ENCODE results near the gene NEMP1.

Gene NEMP1, protein sequence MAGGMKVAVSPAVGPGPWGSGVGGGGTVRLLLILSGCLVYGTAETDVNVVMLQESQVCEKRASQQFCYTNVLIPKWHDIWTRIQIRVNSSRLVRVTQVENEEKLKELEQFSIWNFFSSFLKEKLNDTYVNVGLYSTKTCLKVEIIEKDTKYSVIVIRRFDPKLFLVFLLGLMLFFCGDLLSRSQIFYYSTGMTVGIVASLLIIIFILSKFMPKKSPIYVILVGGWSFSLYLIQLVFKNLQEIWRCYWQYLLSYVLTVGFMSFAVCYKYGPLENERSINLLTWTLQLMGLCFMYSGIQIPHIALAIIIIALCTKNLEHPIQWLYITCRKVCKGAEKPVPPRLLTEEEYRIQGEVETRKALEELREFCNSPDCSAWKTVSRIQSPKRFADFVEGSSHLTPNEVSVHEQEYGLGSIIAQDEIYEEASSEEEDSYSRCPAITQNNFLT

DNA sequence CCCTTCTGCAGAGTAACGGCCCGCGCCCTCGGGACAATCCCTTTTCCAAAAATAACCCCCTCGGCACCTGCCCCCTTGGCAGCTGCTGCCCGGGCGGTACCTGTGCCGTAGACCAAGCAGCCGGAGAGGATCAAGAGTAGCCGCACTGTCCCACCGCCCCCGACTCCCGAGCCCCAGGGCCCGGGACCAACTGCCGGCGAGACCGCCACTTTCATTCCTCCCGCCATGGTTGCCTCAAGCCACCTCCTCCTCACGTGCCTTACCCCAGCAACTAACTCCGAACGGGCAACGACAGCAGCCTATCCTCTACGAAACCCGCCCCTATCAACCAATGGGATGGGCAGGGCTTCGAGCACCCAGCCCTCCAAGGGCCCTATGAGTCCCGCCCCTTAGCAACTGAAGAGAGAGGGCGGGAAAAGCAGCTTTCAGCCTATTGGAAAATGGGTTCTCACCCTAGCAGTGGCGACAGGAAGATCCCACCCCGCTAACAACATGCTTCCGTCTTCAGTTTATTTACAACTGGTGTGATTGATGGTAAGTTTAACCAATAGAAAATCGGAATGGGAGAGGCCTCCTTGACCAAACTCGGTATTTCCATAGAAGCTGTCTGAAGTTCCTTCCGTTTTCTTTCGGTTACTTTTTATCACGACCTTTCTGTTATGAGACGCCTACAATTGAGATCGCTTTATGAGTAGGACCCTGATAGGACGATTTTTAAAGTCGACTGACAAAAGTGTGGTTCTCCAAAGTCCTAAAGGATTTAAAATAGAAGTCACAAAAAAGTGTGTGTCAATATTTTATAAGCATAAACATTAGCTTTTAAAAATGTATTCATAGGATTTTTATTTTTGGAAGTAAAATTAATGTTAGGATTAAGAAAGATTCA, at the start of gene NEMP1:
Gene NEMP1 (minus strand): TSS at position 273 of the 886 bp plus-strand sequence. CDS start 46 bp downstream, at position 227.
- in situ Hi-C loops (cut with MboI; ENCODE audit: low sequenced_read_pairs) = loop anchor here (25.0 kb wide), 1 partner anchor 384 kb away; the partner anchor contains the start of genes GLI1 and INHBE

DNA sequence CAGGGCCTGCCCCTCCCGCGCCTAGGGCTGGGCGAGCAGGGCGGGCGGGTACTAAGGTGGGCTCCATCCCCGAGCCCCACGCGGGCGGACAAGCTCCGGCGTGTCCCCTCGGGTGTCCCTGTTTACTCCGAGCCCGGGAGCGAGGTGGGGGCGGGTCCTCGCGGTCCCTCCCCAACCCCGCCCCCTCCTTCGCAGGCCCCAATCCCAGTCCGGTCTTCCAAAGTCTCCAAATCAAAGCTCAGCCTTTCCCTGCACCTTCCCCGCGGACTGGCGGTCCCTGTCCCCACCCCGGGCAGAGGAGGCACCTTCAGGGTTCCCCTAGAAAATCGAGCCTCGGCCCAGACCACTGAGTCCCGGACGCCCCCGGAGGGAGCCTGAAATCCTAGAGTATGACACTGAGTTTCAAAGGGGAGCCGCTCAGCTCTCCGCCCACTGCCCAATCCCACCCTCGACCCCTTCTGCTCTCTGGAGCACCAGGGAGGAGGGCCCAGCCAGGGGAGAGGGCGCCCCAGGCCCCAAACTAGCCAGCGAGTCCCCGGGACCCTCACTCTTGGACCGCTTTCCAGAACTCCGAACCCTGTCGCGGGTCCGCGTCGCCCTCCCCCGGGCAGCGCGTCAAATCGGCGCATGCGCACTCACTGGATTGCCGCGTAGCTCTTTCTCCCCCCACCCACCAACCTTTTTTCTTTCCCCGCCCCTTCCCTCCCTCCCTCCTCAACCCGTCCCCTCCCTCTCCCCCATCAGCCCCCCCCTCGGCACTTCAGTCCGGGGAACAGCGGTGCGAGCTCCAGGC, 49.3 kb upstream of the NEMP1 start, which contains the start of gene LRP1:
Gene LRP1 (plus strand): TSS at position 758 of the 793 bp plus-strand sequence. CDS start 482 bp downstream, outside the sequence.
- in situ Hi-C loops (cut with MboI; ENCODE audit: low sequenced_read_pairs) = no loop called here

DNA sequence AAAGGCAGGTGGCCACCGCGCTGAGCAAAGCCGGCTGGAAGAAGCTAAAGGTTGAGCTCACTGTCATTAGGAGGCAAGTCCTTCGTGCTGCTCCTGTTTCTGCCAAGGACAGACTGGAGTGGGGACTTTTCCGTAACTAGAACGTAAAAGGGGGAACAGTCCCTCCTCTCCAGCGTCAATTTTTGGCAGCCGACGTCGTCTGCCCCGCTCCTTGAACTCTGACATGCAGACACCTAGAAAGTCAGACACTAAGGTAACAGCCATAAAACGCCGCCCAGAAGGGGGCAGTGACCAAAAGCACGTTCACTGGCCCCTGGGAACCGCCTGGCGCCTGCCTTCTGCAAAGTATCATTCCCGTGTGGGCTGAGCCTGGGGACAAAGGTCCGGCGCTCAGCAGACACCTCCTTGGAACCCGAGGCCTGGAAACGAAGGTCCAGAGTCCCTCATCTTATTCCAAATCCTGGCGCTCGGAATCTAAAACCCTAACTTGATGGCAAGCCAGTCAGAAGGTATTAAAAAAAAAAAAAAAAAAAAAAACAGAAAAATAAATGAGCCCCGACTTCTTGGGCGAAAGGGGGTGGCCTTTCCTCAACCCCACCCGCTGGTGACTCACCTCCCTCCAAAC, 48.6 kb upstream of the NEMP1 start:
- in situ Hi-C loops (cut with MboI; ENCODE audit: low sequenced_read_pairs) = no loop called here

DNA sequence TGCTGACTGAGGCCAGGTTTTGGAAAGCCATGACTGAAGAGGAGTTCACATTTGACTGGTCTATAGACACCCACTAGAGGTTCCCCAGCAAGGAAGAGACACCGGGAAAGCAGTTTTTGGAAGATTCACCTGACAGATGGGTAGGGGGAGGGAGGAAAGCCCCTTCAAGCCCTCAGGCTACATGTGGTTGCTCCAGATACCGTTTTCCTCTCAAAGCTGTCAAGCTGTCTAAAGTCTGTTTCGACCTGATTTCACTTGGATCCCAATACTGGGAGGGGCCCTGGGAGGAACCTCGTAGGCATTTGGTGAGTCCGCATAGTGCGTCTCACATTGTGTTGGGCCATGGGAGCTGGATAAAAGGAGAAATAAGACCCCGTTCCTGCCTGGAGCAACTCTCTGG, 48.0 kb upstream of the NEMP1 start:
- in situ Hi-C loops (cut with MboI; ENCODE audit: low sequenced_read_pairs) = no loop called here

DNA sequence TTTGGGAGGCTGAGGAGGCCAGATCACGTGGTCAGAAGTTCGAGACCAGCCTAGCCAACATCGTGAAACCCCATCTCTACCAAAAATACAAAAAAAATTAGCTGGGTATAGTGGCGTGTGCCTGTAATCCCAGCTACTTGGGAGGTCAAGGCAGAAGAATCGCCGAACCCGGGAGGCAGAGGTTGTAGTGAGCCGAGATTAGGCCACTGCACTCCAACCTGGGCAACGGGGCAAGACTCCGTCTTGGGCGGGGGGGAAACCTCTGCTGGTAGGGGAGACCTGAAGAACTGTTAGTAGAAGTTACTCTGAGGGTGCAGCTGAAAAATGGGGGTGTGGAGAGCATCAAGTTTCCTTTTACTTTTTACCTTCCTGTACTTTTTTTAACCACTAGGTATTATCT, 47.5 kb upstream of the NEMP1 start:
- in situ Hi-C loops (cut with MboI; ENCODE audit: low sequenced_read_pairs) = no loop called here

DNA sequence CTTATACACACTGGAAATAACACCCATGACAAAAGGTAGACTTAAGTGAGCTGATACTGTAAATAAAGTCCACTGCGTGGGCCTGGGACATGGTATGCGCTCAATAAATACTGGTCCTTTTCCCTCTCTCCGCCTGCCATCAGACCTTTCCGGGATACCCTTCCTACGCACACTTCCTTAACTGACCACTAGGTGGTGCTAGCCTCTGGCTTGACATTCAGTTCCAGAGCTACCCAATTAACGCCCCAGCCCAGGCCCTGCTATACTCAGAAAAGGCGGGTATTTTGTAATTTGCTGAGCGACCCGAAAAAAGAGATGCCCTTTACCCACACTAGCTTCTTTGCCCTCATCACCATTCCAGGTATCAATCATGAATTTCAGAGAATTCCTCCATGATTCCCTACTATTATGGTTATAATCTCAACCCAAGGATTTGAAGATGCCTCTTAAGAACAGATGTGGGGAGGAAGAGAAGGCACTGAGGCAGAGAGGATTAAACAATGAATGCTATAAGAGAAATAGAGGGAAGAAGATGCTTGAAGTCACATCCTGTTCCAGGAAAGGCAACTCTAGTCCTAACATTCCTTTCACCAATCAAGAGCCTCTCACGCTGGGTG, 45.8 kb upstream of the NEMP1 start:
- in situ Hi-C loops (cut with MboI; ENCODE audit: low sequenced_read_pairs) = loop anchor here (5.0 kb wide), 1 partner anchor 53 kb away; no protein-coding TSS in a partner anchor

DNA sequence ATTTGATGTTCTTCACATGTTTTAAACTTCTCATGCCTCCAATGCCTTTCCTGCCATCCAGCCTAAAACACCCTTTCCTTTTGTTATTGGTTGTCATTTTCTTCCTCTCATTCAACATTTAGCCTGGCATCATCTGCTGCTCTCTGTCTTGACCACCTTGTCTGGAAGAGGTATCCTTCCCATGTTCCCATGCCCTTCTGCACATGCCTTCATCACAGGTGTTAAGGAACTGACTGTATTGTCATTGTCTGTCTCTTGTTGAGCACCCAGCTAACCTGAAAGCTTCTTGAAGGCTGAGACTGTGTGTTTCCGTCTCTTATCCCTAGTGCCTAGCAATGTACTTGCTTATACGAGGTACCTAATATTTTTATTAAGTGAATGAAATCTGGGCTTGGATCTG, 45.2 kb upstream of the NEMP1 start:
- in situ Hi-C loops (cut with MboI; ENCODE audit: low sequenced_read_pairs) = loop anchor here (5.0 kb wide), 1 partner anchor 53 kb away; no protein-coding TSS in a partner anchor

DNA sequence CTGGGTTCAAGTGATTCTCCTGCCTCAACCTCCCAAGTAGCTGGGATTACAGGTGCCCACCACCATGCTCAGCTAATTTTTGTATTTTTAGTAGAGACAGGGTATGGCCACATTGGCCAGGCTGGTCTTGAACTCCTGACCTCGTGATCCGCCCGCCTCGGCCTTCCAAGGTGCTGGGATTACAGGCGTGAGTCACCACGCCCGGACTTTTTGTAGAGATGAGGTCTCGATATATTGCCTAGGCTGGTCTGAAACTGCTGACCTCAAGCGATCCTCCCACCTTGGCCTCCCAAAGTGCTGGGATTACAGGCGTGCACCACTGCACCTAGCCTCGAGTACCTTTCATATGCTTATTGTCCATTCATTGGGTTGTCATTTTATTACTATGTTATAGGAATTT, 42.1 kb upstream of the NEMP1 start:
- in situ Hi-C loops (cut with MboI; ENCODE audit: low sequenced_read_pairs) = loop anchor here (5.0 kb wide), 1 partner anchor 57 kb away; no protein-coding TSS in a partner anchor

DNA sequence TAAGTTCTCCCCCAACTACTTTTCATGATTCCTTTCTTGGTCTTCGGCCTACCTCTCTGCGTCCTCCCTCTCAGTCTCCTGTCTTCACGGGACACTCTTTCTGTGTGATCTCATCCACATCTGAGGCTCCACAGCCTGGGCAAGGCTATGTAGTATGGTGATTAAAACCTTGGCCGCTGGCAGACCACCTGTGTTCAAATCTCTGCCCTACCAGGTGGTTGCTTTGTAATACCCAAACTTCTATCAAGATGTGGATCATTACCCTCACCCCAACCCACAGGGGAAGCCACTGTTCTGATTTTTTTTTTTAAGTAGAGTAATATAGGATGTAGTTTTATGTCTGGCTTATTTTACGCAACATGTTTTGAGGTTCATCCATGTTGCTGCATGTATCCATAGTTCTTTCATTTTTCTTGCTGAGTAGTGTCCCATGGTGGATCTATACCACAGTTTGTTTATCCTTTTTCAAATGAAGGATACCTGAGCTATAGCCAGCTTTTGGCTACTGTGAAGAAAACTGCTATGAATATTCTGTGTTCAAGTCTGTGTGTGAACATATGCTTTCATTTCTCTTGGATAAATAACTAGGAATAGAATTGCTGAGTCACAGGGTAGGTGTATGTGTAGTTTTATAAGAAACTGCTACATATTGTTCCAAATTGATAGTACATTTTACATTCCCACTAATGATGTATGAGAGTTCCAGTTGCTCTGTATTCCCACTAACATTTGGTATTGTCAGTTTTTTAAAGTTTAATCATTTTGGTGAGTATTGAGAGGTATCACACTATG, 40.9 kb upstream of the NEMP1 start:
- in situ Hi-C loops (cut with MboI; ENCODE audit: low sequenced_read_pairs) = loop anchor here (5.0 kb wide), 1 partner anchor 58 kb away; no protein-coding TSS in a partner anchor

DNA sequence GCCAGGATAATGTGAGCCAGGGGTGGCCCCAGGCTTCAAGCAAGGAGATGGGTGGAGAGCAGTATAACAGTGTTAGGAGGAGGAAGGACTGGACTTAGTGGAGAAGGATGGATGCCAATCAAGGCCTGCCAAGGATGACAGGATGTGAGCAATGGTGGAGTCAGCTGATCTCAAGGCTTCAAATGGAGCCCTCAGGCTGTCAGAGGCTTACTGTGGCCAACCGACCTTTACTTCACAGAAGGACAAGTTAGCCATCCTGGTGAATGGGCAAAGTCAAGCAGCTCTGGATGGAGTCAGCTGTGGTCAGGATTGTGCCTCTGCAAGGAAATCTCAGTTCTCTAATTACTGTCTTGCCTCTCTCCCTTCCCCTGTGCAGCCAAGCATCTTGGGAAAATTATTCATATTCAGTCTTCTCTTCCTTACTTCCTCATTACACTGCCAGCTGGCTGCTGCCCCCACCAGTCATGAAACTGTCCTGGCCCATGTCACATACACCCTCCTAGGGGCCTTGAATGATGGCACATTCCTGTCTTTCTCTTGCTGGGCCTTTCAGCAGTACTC, 40.2 kb upstream of the NEMP1 start:
- in situ Hi-C loops (cut with MboI; ENCODE audit: low sequenced_read_pairs) = no loop called here

DNA sequence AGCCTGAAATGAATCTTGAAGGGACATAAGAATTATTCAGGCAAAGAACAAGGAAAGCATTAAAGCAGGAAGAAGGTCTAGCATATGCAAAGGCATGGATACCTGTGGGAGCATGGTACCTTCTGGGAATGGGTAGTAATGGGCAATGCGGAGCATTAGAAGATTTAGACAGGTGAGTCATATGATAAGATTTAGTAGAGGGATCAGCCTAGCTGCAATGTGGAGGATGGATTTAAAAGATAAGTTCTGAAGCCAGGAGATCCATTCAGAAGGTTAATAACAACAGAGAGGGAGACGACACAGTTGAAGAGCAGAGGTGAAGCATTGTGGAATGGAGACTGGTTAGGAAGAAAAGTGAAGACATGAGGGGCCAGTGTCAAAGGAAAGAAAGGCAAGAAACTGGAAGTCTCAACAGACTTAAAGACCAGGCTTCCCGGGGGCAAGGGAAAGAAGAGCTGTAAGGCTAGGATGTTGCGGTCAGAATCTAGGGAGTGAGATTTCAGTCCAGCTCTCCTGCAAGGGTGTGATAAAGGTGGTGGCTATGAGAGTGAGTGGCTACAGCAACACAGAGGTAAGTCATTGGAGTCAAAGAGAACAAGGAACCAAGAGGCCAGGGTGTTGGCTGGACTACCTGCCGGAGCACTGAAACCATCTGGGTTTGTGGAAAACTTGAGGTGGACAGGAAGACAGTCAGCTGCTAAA, 38.1 kb upstream of the NEMP1 start:
- in situ Hi-C loops (cut with MboI; ENCODE audit: low sequenced_read_pairs) = no loop called here

DNA sequence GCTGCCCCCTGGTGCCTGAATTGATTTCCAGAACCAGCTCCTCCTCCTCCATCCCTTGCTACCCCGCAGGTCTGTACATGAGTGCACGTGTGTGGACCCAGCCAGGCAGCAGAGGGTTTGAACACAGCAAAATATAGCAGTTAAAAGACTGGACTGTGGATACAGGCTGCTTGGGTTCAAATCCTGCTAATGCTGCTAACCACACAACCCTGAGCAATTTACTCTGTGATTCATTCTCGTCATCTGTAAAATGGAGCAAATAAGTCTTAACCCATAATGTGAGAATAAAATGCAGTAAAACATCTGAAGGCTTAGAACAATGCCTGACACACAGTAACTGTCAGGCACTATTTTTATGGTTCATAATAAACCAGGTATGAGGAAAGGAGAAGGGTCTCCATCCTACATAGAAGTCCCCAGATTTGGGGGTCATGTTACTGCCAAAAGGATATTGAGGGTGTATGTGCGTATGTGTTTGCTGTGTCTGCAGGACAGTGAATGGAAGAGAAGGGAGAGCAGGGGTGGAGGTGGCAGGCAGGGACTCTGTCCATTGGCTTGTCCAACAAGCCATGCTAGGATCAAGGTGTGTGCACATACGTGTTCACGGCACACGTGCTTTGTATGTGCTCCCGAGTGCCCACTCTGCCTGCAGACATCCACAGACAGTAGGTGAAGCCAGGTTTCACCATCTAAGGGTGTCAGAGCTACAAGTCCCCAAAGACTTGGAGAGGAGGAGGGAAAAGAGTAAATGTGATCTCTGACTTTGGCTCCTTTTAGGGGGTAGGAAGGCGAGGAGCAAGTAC, 34.1 kb upstream of the NEMP1 start:
- in situ Hi-C loops (cut with MboI; ENCODE audit: low sequenced_read_pairs) = no loop called here

DNA sequence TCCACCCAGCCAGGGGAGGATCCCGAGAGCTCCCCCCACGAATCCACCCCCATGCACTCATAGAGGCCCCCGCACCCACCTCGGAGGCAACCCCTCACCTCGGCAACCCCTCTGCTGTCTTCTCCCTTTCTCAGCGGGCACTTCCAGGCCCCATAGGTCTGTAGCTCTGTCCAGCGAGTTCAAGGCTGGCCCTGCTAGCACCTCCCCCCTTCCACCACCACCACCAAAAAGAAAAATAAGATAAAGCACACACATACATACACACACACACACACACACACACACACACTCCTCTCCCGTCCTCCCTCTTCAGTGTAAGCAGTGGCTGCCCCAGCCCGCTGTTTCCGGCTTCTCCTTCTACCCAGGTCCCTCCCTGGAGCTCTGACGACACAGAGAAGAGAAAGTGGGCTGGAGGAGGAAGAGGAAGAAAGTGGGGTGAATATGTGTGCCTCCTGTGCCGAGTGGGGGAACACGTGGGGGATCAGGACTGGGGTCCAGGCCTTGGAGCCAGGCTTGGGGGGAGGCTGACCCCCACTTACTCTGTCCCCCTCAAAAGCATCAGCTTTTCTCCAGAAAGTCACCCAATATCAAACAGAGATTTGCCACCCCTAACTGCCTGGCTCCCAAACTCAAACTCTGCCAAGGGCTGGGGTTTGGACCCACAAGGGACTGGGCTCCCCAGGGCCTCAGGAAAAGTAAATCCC, 32.6 kb upstream of the NEMP1 start, which contains the start of gene STAT6:
Gene STAT6 (minus strand): TSS at position 332 of the 704 bp plus-strand sequence. CDS start 3,084 bp downstream, outside the sequence.
- in situ Hi-C loops (cut with MboI; ENCODE audit: low sequenced_read_pairs) = no loop called here

DNA sequence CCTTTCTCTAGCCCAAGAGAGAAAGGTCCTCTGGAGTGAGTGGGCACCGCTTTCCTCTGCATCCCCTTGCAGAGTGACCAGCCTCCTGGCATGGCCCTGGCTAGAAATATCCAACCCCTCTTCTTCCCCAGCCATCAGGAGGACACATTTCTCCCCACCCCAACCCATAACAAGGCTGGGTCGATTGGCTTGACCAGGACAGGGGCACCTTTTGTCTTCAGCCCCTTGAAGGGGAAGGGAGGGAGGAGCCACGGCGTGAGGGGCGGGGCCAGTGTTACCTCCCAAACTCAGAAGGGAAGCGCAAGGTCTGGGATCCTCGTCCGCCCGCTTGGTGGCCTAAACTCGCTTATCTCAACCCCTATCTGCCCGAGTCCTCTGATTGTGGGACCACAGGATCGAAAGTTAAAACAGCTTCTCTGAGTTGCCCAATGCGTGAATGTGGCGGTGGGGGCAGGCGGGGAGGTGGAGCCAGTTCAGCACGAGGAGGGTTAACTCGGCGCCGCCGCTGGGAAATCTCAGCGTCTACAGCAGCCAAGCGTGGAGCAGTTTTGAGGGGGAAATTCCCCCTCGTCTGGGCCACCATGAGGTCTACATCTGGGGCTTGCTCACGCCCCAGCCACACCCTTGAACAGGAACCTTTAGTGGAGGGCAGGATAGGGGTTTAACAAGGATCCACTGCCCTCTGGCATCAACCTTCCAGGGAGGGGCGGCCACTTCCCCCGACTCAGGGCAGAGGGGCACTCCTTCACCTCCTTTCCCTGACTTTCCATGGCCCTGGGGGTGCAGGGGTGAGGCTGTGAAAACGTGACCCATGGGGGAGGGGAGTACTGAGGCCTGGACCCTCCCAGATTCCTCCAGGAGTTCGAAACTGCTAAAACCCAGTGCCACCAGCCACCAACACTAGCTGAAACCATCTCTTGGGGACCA, 31.8 kb upstream of the NEMP1 start:
- in situ Hi-C loops (cut with MboI; ENCODE audit: low sequenced_read_pairs) = no loop called here
